Right renal pelvis (tissue), 4 donors: Measurements from ENCODE around the gene MT1A. TPM values are rescaled to one million over a fixed set of nuclear protein-coding genes. Genes with fewer than 3 reads are reported as not detected.

ENCODE experiments used
- DNase-seq, 4 donors: peaks; one replicate each; pipeline ENCODE4 v3.0.0-alpha.2; 2013; ENCODE audit warnings: low read depth in 4 of 4, low spot score in 3 of 4, missing footprints in 1 of 4
- polyA plus RNA-seq, 4 donors: library from polyadenylated mRNA; unstranded; fragments of 120-200 nt; gene quantifications; one replicate each; pipeline ENCODE4 v1.2.1, GENCODE V29; 2013; ENCODE audit not compliant: insufficient read length in 4 of 4

The MT1A gene
- under 1 TPM in 1 of 4 donors, not detected in 3; 0.38 TPM for polyA plus RNA-seq

GRCh38 chr16:56637814-56638750, at the start of gene MT1A:
MT1A (plus strand) TSS chr16:56638666; CDS start chr16:56638739, 73 bp downstream.
- no peak for DNase-seq

DNA sequence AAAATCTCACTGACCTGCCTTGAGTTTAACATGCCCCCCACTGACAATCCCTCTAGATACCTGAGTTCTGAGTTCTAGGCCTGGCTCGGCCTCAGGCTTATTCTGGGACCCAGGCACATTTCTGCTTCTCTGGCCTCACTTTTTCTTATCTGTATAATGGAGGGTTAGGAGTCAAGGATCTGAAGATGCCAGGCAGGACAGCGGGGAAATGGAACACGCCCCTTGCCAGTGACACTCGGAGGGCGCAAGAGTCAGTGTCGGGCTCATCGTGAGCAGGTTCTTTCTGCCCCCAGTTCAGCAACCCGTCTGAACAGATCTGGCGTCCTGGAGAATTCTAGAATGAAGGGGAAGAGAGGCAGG, 49.7 kb upstream of the MT1A start:
- no peak for DNase-seq

DNA sequence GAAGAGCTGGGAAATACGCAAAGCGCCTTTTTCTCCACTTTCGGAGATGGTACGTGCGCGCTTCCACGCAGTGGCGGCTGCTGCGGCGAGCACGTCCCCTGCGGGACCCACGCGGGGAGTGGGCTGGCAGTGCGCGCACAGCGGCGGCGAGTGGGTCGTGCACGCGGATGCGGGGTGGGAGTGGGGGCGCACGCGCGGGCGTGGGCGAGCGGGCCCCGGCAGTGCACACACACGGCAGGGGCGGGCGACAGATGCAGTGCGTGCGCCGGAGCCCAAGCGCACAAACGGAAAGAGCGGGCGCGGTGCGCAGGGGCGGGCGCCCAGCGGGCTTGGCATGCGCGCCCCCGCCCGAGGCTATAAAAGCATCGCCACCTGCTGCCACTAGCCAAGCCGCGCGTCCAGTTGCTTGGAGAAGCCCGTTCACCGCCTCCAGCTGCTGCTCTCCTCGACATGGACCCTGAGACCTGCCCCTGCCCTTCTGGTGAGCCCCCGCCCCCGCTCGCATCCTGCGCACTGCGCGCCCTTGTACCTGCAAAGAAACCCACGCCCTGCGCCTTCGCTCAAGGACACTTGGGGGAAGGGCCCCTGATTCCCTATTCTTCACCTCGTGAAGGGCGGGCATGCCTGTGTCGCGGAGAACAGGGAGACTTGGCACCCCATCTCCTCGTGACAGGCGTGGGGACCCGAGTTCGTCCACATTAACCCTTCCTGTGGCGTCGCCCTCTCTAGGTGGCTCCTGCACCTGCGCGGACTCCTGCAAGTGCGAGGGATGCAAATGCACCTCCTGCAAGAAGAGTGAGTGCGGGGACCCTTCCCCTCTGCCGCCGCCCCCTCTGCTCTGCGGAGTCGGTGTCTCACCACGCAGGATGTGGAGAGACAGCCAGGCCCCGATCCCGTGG, 49.1 kb upstream of the MT1A start, which contains the start of gene MT3:
MT3 (plus strand) TSS at position 388 of the 899 bp plus-strand sequence; CDS start at position 451, 63 bp downstream.
- no peak for DNase-seq

GRCh38 chr16:56591377-56592060, 46.9 kb upstream of the MT1A start:
- no peak for DNase-seq

- no peak for DNase-seq
These were observed 44.7 kb upstream of the MT1A start for GRCh38 chr16:56593573-56594291.

DNA sequence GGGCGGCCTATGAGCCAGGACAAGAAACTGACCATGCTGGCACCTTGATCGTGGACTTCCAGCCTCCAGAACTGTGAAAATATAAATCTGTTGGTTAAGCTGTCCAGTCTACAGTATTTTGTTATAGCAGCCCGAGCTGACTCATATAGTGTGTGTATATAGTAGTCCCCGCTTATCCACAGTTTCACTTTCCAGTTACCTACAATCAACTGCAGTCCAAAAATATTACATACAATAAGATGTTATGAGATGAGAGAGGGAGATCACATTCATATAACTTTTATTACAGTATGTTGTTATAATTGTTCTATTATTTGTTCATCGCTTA, 44.2 kb upstream of the MT1A start:
- no peak for DNase-seq

GRCh38 chr16:56600398-56600999, 38.0 kb upstream of the MT1A start:
- DNase-seq: no peak

GRCh38 chr16:56601325-56601724, 37.1 kb upstream of the MT1A start:
- no peak for DNase-seq

DNA sequence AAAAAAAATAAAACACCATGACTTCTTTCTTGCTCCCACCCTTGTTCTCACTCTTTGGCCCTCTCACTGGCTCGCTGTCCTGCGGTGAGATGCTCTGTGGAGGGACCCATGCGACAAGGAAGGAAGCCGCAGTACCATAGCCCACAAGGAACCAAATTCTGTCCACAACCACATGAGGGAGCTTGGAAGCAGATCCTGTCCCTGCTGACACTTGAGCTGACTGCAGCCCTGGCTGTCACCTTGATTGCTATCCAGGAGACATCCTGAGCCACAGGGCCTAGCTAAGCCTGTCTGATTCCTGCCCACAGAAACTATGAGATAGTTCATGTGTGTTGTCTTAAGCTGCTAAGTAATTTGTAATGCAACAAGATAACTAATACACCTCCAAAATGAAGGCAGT, 34.9 kb upstream of the MT1A start:
- no peak for DNase-seq

DNA sequence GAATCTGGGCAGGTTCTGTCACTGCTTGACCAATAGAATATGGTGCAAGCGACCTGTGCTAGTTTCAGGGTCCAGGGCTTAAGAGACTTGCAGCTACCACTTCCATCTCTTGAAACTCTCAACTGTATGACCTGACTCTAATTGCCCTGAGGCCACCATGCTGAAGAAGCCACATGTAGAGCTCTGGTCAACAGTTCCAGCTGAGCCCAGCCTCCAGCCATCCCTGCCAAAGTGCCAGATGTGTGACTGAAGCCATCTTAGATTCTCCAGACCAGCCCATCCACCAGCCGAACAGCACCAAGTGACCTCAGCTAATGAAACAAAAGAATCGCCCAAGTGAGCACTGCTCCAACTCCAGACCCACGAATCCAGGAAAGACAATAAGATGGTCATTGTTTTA, 33.5 kb upstream of the MT1A start:
- DNase-seq: no peak

DNA sequence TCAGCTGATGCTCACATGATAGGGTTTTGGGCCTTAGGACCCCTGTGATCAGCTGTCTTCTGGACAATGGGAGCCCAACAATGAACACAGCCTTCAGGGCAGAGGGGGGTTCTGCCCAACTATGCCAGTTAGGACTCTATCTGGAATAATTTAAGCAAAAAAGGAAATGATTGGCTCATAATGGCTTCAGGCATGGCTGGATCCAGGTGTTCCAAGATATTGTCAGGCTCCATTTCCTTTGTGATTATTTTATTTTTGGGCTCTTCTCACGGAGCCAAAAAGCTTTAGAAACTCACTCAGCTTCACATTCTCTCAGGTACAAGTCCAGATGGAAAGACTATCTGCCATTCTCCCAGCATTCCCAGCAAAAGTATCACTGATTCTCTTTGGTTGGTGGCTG, 33.0 kb upstream of the MT1A start:
- no peak for DNase-seq

DNA sequence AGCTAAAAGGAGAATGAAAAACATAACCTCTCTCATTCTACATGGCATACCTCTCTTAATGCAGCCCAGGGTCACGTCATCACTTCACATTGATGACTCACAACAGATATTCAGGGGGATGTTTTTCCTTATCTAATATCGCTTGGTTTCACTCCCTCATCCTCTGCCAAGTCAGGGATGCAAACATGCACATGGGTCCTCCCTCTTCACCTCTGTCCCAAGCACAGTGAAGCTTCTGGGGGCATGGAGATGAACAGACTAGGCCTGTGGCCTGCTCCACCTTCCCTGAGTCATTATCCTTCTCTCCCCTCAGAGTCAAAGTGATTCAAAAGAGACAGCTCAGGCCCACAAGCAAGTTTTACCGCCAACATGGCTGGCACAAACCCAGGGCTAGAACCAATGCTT, 32.4 kb upstream of the MT1A start:
- DNase-seq: no peak

DNA sequence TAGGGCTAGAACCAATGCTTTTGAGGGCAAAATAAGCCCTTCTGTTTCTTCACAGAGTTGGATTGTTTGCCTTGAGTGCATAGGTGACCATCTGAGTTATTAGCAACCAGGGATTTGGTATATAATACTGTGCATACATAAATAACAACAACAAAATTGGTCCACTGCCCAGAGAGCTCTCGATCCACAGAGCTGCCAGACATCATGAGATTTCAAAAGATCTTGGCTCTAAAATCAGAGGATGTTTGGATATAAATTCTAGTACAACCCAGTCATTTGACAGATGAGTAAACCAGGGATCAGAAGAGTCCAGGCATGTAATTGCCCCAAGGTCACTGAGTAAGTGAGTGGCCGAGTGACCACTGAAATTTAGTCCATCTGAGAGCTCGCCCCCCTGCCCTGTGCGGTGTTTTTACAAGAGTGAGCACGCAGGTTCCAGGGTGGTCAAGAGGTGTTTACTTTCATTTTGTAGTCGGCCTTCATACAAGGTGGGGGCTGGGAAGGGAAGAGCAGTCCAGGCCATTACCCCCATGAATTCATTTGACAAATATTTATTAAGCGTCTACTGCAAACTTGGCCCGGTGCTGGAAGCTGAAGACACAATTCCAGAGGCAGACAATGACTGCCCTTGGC, 31.9 kb upstream of the MT1A start:
- no peak for DNase-seq

DNA sequence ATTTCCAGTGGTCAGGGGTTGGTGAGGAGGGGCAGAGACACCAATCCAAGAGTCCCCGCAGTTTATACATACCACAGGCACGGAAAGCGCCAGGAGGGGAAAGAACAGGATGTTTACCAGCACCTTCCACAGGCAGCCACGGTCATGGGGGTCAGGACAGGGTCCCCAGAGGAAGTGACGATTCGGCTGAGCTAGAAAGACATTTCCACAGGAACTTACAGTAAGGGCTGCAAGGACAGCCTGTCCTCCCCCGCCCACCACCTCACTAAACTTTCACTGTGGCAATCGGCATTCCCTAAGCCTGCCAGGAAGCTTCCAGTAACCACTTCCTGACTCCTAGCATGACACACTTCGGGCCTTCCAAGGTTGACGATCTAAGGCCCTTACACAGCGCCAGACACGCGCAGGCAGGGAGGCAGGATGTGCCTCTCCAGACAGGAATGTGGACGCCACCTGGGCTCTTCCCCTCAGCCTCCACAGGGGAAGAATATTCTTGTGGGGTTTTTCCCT, 31.3 kb upstream of the MT1A start:
- DNase-seq: no peak

- no peak for DNase-seq
These were observed 30.8 kb upstream of the MT1A start for GRCh38 chr16:56607675-56608042.

- DNase-seq: peak in 2 of 4 donors; percentile 80 to 82
These were observed 30.2 kb upstream of the MT1A start, which contains the start of gene MT2A for GRCh38 chr16:56608043-56608875. MT2A (plus strand) TSS chr16:56608584; CDS start chr16:56608656, 72 bp downstream.

DNA sequence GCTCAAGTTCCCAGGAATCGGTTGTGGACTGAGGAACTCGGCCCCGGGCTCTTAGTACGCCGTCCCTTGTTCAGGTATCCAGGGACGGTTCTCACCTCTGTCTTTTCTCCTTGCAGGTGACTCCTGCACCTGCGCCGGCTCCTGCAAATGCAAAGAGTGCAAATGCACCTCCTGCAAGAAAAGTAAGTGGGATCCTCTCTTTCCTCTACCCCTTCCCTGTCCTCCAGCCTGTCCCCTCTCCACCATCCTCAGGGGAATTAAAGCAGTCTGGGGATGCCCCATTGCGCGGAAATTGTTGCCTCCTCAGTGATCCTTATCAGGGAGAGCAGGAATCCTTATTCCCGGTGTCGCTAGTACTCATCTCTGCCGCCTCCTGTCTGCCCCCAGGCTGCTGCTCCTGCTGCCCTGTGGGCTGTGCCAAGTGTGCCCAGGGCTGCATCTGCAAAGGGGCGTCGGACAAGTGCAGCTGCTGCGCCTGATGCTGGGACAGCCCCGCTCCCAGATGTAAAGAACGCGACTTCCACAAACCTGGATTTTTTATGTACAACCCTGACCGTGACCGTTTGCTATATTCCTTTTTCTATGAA, 29.5 kb upstream of the MT1A start:
- DNase-seq: no peak

- no peak for DNase-seq
These were observed 29.0 kb upstream of the MT1A start for GRCh38 chr16:56609463-56609921.
